HG03520 (cell line): ENCODE data around the gene ZNF709.
"Not testable (repeated sequence)": the region's sequence is repeated elsewhere in the genome, so short reads cannot be mapped to it uniquely, and the experiment has no call there.

ENCODE experiments used
- ATAC-seq: cut with Tn5 transposase; IDR thresholded peaks from one replicate; pipeline ENCODE4 v1.9.1; 2021; ENCODE audit warnings: mild to moderate bottlenecking, moderate library complexity; ENCODE audit not compliant: unreplicated experiment

Gene ZNF709

DNA sequence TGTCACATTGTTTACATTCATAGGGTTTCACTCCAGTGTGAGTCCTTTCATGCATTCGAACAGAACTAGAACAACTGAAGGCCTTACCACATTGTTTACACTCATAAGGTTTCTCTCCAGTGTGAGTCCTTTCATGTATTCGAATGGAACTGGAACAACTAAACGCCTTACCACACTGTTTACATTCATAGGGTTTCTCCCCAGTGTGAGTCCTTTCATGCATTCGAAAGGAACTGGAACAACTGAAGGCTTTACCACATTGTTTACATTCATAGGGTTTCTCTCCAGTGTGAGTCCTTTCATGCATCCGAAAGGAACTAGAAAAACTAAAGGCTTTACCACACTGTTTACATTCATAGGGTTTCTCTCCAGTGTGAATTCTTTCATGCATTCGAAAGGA is 20.5 kb downstream of the ZNF709 start:
- ATAC-seq: not testable (repeated sequence)

DNA sequence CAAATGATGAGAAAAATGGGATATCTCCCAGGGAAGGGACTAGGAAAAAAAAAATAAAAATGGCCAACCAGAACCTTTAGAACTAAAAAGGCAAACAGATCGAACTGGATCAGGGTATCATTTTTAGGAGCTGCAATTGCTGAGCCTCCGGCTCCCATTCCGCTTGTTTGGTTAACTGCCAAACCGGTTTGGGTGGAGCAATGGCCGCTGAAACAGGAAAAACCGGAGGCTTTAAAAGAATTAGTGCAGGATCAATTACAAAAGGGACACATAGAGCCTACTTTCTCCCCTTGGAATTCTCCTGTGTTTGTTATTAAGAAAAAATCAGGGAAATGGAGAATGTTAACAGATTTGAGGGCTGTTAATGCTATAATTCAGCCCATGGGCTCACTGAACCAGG is 31.1 kb downstream of the ZNF709 start:
- no peak for ATAC-seq

DNA sequence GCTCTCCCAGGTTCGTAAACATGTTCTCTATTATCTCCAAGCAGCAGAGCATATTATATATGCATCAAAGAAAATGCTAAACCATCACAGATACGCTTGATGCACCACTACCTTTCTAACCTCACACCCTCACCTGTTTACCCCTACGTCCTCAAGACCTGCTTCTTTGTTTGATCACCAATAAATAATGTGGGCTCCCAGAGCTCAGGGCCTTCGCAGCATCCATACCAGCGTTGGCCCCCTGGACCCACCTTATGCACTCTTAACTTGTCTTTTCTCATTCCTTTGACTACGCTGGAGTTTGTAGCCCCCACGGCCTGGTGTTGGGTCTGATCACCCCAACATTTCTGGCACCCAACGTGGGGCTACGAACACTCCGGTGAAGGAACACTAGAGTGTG is 33.8 kb downstream of the ZNF709 start:
- ATAC-seq: no peak

DNA sequence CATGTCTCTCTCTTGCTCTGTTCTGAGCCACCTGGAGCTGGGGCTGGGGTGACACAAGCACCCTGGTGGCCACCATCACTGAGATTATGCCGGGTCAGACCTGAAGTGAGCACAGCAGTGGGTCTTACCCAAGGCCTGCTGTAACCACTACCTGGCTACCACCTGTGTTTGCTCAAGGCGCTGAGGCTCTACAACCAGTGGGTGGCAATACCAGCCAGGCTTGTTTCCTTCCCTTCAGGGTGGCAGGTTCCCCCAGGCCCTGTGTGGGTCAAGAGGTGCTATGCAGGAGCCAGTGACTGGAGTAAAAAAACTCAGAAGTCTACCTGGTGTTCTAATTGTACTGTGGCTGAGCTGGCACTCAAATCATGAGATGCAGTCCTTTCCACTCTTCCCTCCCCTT is 35.8 kb downstream of the ZNF709 start:
- no peak for ATAC-seq

DNA sequence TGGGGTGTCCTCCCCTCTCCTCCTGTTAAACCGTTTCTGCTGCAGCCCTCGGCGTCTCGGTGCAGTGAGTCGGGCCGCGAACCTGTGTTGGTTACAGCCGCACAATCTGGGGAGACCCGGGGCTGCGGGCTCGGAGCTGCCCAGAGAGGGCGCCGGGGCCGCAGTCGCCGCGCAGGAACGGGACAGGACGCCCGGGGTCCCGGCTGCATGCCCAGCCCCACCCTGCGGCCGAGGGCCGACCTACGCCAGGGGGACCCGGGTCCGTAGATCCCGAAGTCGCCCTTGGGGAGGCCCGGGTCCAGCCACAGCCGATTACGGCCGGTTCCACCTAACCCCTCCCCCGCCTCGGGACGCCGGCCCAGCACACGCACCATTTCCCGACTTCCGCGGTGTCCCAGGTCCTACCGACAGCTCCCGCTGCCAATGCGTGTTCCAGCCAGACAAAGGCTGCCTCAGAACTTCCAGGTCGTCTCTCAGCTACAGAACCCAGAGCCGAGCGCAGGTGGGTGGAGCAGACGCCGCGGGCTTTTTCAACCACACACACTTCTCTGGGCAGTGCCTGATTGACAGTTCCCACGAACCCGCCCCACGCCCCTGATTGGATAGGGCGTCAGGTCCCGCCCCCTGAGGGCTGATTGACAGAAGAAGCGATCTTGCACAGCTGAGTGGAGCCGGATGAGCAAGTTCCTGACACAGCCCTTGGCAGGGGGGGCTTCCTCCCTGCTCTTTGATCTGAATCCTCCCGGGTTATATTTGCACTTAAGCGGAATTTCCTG is 43.9 kb downstream of the ZNF709 start, which contains the start of gene ZNF443:
TSS of gene ZNF443 (minus strand) at position 481 of the 776 bp plus-strand sequence. CDS start at position 374, 107 bp downstream.
- peak; percentile 94 for ATAC-seq

DNA sequence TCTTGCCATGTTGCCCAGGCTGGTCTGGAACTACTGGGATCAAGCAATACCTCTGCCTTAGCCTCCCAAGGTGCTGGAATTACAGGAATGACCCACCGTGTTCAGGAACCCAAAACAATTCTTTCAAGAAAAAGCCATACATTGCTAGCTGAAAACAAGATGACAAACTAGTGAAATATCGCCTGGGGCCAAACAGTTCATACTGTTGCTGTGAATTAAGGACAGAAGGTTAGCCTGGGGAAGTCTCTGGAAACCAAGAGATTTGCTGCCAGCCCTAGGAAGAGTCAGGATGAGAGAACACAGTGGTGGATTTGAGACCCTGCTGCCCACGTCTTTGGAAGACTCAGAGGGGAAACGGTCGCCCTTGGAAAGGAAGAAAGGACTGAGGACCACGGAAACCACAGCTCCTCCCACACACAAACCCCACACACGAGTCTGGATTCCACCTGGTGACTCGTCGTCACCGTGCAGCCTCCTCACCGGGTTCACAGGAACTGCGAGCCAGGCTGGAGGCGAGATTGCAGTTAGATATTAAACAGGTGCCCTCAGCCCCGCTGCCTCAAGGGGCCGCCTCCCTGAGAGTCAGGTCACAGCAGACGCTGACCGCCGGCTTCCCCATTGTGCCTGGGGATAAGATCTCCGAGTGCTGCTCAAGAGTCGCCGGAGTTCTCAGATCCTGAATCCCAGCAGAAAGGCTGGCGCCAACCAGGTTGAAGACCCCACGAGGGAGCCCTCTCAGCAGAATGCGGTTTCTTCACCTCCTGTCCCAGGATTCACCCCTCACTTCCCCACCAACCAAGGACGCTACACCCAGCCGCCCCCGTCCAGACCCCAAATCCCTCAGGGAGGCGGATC is 44.7 kb downstream of the ZNF709 start:
- ATAC-seq: not testable (repeated sequence)

DNA sequence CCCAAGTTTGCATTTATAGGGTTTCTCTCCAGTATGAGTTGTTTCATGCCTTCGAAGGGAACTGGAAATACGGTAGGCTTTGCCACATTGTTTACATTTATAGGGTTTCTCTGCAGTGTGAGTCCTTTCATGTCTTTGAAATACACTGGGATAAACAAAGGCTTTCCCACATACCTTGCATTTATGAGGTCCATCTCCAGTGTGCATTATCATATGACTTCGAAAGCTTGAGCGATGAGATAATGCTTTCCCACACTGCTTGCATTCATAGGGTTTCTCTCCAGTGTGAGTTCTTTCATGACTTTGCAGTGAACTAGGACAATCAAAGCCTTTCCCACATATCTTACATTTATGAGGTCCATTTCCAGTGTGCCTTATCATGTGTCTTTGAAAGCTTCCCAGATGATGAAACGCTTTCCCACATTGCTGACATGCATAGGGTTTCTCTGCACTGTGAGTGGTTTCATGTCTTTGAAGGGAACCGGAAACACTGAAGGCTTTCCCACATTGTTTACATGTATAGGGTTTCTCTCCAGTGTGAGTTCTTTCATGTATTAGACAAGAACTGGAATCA is 53.8 kb downstream of the ZNF709 start:
- not testable (repeated sequence) for ATAC-seq

DNA sequence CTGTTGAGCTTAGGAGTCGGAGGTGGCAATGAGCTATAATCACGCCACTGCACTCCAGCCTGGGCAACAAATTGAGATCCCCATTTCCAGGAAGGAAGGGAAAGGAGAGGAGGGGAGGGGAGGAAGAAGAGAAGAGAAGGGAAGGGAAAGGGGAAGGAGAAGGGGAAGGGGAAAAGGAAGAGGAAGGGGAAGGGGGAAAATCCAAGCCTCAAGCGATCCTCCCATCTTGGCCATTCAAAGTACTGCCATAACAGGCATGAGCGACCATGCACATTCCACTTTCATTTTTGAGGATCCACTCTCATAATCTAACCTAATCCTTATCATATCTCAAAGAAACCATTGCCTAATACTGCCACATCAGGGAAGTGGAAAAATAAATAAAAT is 58.7 kb downstream of the ZNF709 start:
- ATAC-seq: no peak

DNA sequence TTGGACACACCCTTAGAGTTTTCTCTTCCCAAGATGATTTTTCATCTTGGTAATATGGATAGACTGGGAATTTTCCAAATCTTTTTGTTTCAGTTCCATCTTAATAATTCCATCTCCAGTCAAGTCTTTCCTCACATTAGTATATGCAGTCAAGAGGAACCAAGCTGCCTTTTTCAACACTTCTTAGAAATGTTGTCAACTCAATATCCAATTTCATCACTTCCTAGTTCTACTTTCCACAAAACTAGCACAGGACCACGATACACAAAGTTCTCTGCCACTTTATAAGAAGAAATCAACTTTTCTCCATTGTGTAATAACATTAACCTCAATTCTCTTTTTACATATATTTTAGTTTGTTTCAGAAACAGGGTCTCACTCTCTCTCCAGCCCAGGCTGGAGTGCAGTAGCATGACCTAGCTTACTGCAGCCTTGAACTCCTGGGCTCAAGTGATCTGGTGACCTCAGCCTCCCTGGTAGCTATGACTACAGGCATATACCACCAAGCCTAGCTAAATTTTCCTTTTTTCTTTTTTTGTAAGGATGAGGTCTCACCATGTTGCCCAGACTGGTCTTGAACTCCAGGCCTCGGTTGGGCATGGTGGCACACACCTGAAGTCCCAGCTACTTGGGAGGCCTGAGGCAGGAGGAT is 59.3 kb downstream of the ZNF709 start:
- no peak for ATAC-seq

DNA sequence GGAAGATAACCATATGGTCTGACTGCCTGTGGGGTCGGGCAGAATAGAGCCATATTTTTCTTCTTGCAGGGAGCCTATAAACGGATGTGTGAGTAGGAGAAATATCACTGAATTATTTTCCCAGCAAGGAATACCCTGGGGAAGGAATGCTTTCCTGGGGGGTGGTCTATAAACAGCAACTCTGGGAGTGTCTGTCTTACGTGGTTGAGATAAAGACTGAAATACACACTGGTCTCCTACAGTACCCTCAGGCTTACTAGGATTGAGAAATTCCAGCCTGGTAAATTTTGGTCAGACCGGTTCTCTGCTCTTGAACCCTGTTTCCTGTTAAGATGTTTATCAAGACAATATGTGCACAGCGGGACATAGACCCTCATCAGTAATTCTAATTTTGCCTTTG is 67.3 kb downstream of the ZNF709 start:
- ATAC-seq: not testable (repeated sequence)

DNA sequence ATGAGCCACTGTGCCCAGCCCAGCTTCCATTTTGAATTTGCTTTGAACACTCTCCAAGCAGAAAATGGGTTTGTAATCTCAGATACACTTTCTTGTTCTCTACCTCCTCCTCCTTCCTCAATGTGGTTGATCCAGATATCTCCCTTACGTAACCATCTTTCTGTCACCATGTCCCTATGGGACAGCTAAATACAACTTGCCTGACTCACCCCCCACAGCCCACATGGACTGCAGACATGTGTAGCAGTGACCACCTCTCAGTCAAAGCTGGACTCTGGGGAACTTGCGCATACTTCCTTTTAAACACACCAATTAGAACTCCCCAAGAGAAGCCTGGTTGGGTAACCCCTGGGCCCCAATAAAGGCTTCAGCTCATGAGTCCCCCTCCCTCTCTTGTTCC is 72.7 kb downstream of the ZNF709 start:
- no peak for ATAC-seq
